IMR-90 (cell line): ENCODE data around the gene TAF1B.

Experiments used
- CEBPB ChIP-seq: IDR thresholded peaks from 2 replicates; pipeline ENCODE4 v1.6.1; 2012; ENCODE audit warnings: low read depth, low read length, improper control_type of control experiment
- CTCF ChIP-seq: conservative IDR thresholded peaks from 2 replicates; pipeline ENCODE4 v1.5.1; 2012; ENCODE audit warnings: mild to moderate bottlenecking, low read depth, low read length, improper control_type of control experiment
- MAFK ChIP-seq: IDR thresholded peaks from 2 replicates; pipeline ENCODE4 v1.6.1; 2012; ENCODE audit warnings: low read depth, low read length, improper control_type of control experiment
- MAZ ChIP-seq: IDR thresholded peaks from 2 replicates; pipeline ENCODE4 v1.6.1; 2012; ENCODE audit warnings: low read depth, mild to moderate bottlenecking, low read length, improper control_type of control experiment, moderate library complexity, borderline replicate concordance
- MXI1 ChIP-seq: IDR thresholded peaks from 2 replicates; pipeline ENCODE4 v1.6.1; 2012; ENCODE audit warnings: low read depth, mild to moderate bottlenecking, low read length, moderate library complexity, borderline replicate concordance
- POLR2A ChIP-seq: IDR thresholded peaks from 2 replicates; pipeline ENCODE4 v1.6.1; 2012; ENCODE audit warnings: mild to moderate bottlenecking, low read depth, low read length
- RAD21 ChIP-seq: IDR thresholded peaks from 2 replicates; pipeline ENCODE4 v1.6.1; 2012; ENCODE audit warnings: low read length, improper control_type of control experiment
- RFX5 ChIP-seq: IDR thresholded peaks from 2 replicates; pipeline ENCODE4 v1.8.0; 2012; ENCODE audit warnings: low read depth, mild to moderate bottlenecking, low read length, moderate library complexity
- SMC3 ChIP-seq: fragments of 150-350 bp; IDR thresholded peaks from 2 replicates; pipeline ENCODE4 v1.6.1; 2016; ENCODE audit warnings: low read depth, mild to moderate bottlenecking, antibody characterized with exemption, low read length, moderate library complexity
- TF ChIP-seq, protein P1 (sequence below): fragments of 150-350 bp; IDR thresholded peaks from 2 replicates; pipeline ENCODE4 v1.6.1; 2016; ENCODE audit warnings: low read depth, mild to moderate bottlenecking, low read length, moderate library complexity, borderline replicate concordance

GRCh38 chr2:9982891-9983290, 139.6 kb downstream of the TAF1B start:
- TF ChIP-seq CTCF = no peak
- no peak for TF ChIP-seq RFX5
- no peak for TF ChIP-seq POLR2A
- no peak for TF ChIP-seq RAD21
- no peak for TF ChIP-seq MAZ
- TF ChIP-seq, protein P1, sequence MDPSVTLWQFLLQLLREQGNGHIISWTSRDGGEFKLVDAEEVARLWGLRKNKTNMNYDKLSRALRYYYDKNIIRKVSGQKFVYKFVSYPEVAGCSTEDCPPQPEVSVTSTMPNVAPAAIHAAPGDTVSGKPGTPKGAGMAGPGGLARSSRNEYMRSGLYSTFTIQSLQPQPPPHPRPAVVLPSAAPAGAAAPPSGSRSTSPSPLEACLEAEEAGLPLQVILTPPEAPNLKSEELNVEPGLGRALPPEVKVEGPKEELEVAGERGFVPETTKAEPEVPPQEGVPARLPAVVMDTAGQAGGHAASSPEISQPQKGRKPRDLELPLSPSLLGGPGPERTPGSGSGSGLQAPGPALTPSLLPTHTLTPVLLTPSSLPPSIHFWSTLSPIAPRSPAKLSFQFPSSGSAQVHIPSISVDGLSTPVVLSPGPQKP = no peak
- no peak for TF ChIP-seq SMC3
- TF ChIP-seq MAFK = no peak
- no peak for TF ChIP-seq MXI1
- TF ChIP-seq CEBPB = no peak
